A549 (cell line): ENCODE results near the gene CDKN1A. TPM values are rescaled to one million over a fixed set of nuclear protein-coding genes. Genes with fewer than 3 reads are reported as not detected.

Experiments
- ATAC-seq, 2 experiments: fragments of 200-7000 bp in 1 of 2; fragments of >200 bp in 1 of 2; cut with Nextera tagmentation in 1 of 2; cut with Tn5 transposase in 1 of 2; 3 replicates each; pipeline versions ENCODE4 v1.8.0 to v1.9.1; 2018 to 2020; ENCODE audit warnings: mild to moderate bottlenecking in 1 of 2, moderate library complexity in 1 of 2
- CTCF ChIA-PET: fragments of 300-600 bp; sonication (Branson Sonifier 250); formaldehyde crosslinking; extraction: SDS; loops from one replicate; lab custom pipeline; 2021; ENCODE audit warnings: antibody characterized with exemption, inconsistent platforms; lab: Yijun Ruan, JAX
- POLR2A ChIA-PET: fragments of 350-600 bp; formaldehyde crosslinking; extraction: SDS; loops from one replicate; lab custom pipeline; 2021; ENCODE audit warnings: antibody characterized with exemption, inconsistent platforms; lab: Yijun Ruan, JAX
- DNase-seq, 2 experiments: peaks; one replicate each; pipeline versions ENCODE4 v3.0.0 to v3.0.0-alpha.2; 2011 to 2016; ENCODE audit warnings: low read depth in 1 of 2, low spot score in 1 of 2
- FAIRE-seq: peaks from 2 replicates; lab custom pipeline; 2011; peaks lifted over from hg19 to GRCh38; lab: Jason Lieb, UNC
- H3K27ac ChIP-seq, 2 experiments: fragments of >200 bp; sonication (Bioruptor Twin); formaldehyde crosslinking; 3 replicates each; pipeline ENCODE4 v1.5.1; 2016 to 2017
- H3K4me1 ChIP-seq: fragments of >200 bp; sonication (Bioruptor Twin); formaldehyde crosslinking; 3 replicates; pipeline ENCODE4 v1.6.1; 2016
- H3K4me2 ChIP-seq: fragments of >200 bp; sonication (Bioruptor Twin); formaldehyde crosslinking; 3 replicates; pipeline ENCODE4 v1.6.1; 2016
- H3K4me3 ChIP-seq: fragments of >200 bp; sonication (Bioruptor Twin); formaldehyde crosslinking; 3 replicates; pipeline ENCODE4 v1.5.1; 2016
- H3K9me3 ChIP-seq: fragments of >200 bp; sonication (Bioruptor Twin); formaldehyde crosslinking; 3 replicates; pipeline ENCODE4 v1.6.1; 2016
- ATOH8 ChIP-seq: fragments of 250-450 bp; sonication (Bioruptor Pico); IDR thresholded peaks from 2 replicates; pipeline ENCODE4 v1.5.0; 2020; ENCODE audit warnings: low read depth, mild to moderate bottlenecking, moderate library complexity
- CBX2 ChIP-seq: fragments of 200-600 bp; sonication (generic); IDR thresholded peaks from 2 replicates; pipeline ENCODE4 v1.6.1; 2016; ENCODE audit warnings: low read depth, mild to moderate bottlenecking, borderline replicate concordance
- CHD2 ChIP-seq: fragments of 150-350 bp; IDR thresholded peaks from 2 replicates; pipeline ENCODE4 v1.6.1; 2014; ENCODE audit warnings: low read length; ENCODE audit not compliant: partially characterized antibody
- EHF ChIP-seq: fragments of 250-450 bp; sonication (Bioruptor Pico); IDR thresholded peaks from 2 replicates; pipeline ENCODE4 v1.5.0; 2020; ENCODE audit warnings: mild to moderate bottlenecking
- FOSB ChIP-seq: fragments of 250-450 bp; sonication (Bioruptor Pico); IDR thresholded peaks from 2 replicates; pipeline ENCODE4 v1.5.0; 2020; ENCODE audit warnings: mild to moderate bottlenecking, moderate library complexity
- FOSL2 ChIP-seq, 2 experiments: fragments of 450-650 bp in 1 of 2; fragments of >200 bp in 1 of 2; sonication (Bioruptor Twin) in 1 of 2; formaldehyde crosslinking; IDR thresholded peaks; 2 replicates each; pipeline versions ENCODE4 v1.5.0 to v1.6.1; 2016 to 2020; ENCODE audit warnings: mild to moderate bottlenecking in 1 of 2, moderate library complexity in 1 of 2
- FOXS1 ChIP-seq: fragments of 250-450 bp; sonication (Bioruptor Pico); IDR thresholded peaks from 2 replicates; pipeline ENCODE4 v1.5.0; 2020; ENCODE audit warnings: mild to moderate bottlenecking, moderate library complexity
- KDM1A ChIP-seq: fragments of 200-600 bp; sonication (generic); IDR thresholded peaks from 2 replicates; pipeline ENCODE4 v1.6.1; 2016; ENCODE audit warnings: low read depth, mild to moderate bottlenecking
- KDM5A ChIP-seq: fragments of 200-600 bp; sonication (generic); IDR thresholded peaks from 2 replicates; pipeline ENCODE4 v1.6.1; 2016; ENCODE audit warnings: antibody characterized with exemption, mild to moderate bottlenecking
- MAFK ChIP-seq: fragments of 450-650 bp; IDR thresholded peaks from 2 replicates; pipeline ENCODE4 v1.6.1; 2014; ENCODE audit not compliant: partially characterized antibody
- MAX ChIP-seq: IDR thresholded peaks from 2 replicates; pipeline ENCODE4 v1.6.1; 2012
- MYC ChIP-seq: IDR thresholded peaks from 2 replicates; pipeline ENCODE4 v1.6.1; 2012; ENCODE audit warnings: mild to moderate bottlenecking, inconsistent platforms, low read length, improper control_type of control experiment, borderline replicate concordance
- NR3C1 ChIP-seq: fragments of >200 bp; sonication (Bioruptor Twin); formaldehyde crosslinking; IDR thresholded peaks from 3 replicates; pipeline ENCODE4 v1.6.1; 2017
- PBX3 ChIP-seq: IDR thresholded peaks from 2 replicates; pipeline ENCODE4 v1.6.1; 2012
- POLR2A ChIP-seq: IDR thresholded peaks from 2 replicates; pipeline ENCODE4 v1.6.1; 2012; ENCODE audit warnings: mild to moderate bottlenecking, low read length
- POLR2AphosphoS2 ChIP-seq: conservative IDR thresholded peaks from 2 replicates; pipeline ENCODE4 v1.6.1; 2012; ENCODE audit warnings: low read length, improper control_type of control experiment, inconsistent platforms
- RAD21 ChIP-seq, 2 experiments: fragments of >200 bp in 1 of 2; sonication (Bioruptor Twin) in 1 of 2; formaldehyde crosslinking in 1 of 2; IDR thresholded peaks in 1 of 2; conservative IDR thresholded peaks in 1 of 2; 2 replicates in 1 of 2; 3 replicates in 1 of 2; pipeline ENCODE4 v1.6.1; 2012 to 2018; ENCODE audit warnings: inconsistent platforms in 1 of 2
- RFX5 ChIP-seq: fragments of 450-650 bp; IDR thresholded peaks from 2 replicates; pipeline ENCODE4 v1.7.1; 2014; ENCODE audit warnings: antibody characterized with exemption, mild to moderate bottlenecking, moderate library complexity
- RNF2 ChIP-seq: fragments of 200-600 bp; sonication (generic); IDR thresholded peaks from 2 replicates; pipeline ENCODE4 v1.6.1; 2016; ENCODE audit warnings: low read depth, mild to moderate bottlenecking, antibody characterized with exemption, moderate library complexity, borderline replicate concordance
- SMC3 ChIP-seq: fragments of >200 bp; sonication (Bioruptor Twin); formaldehyde crosslinking; IDR thresholded peaks from 3 replicates; pipeline ENCODE4 v1.6.1; 2018; ENCODE audit warnings: inconsistent platforms
- TFCP2L1 ChIP-seq: fragments of 250-450 bp; sonication (Bioruptor Pico); IDR thresholded peaks from 2 replicates; pipeline ENCODE4 v1.5.0; 2021; ENCODE audit warnings: mild to moderate bottlenecking
- USF2 ChIP-seq: fragments of 450-650 bp; IDR thresholded peaks from 2 replicates; pipeline ENCODE4 v1.6.1; 2014; ENCODE audit warnings: antibody characterized with exemption
- ZC3H11A ChIP-seq: fragments of 450-650 bp; IDR thresholded peaks from 2 replicates; pipeline ENCODE4 v1.6.1; 2014; ENCODE audit warnings: antibody characterized with exemption, mild to moderate bottlenecking
- WGBS: methylation state at CpG from one replicate; pipeline ENCODE4 v1.1.6; 2017; ENCODE audit errors: missing lambda C conversion rate; 5-methylcytosine and 5-hydroxymethylcytosine counted together
- polyA plus RNA-seq, 4 experiments: library from polyadenylated mRNA; depleted of rRNA in 3 of 4; stranded (reverse); fragments of >200 nt; fragmentation: RNase III in 1 of 4; extraction: RNeasy Plus Mini Kit Qiagen cat#74134 plus additional on column Dnase treatment in 1 of 4; gene quantifications; 2 replicates in 3 of 4; 3 replicates in 1 of 4; pipeline ENCODE4 v1.2.3, GENCODE V29; 2011 to 2017

The CDKN1A gene
- polyA plus RNA-seq, 2 of the 4 experiments (the other 2 are of a cell fraction): 130 to 183 TPM

GRCh38 chr6:36655085-36655724 lies 23.3 kb upstream of the CDKN1A start:
- ATAC-seq (no peak), DNase-seq (no peak), FAIRE-seq (no peak)
- H3K4me2 ChIP-seq: no peak overlapping the region
- 73% methylated on average over 6 of the region's 6 CpGs for WGBS
- no peak overlapping the region for H3K27ac ChIP-seq
- CTCF ChIA-PET: interaction anchor here (0.6 to 1.0 kb wide), 2 partner anchors 9 to 32 kb away, joined by 3 read pairs; no protein-coding TSS in a partner anchor
- no peaks in the 10 kb centered on the region for H3K9me3 ChIP-seq
- no peak for TF ChIP-seq USF2
- no peak for TF ChIP-seq SMC3
- TF ChIP-seq POLR2AphosphoS2: no peak
- no peak for TF ChIP-seq PBX3
- TF ChIP-seq KDM1A: no peak
- TF ChIP-seq NR3C1: no peak
- no peak overlapping the region for H3K4me3 ChIP-seq
- H3K4me1 ChIP-seq: peaks cover 8% of the 10 kb centered on the region; the same call in 1 of the 3 replicates
- POLR2A ChIA-PET: interaction anchor here (1.7 kb wide), 1 partner anchor 24 kb away, joined by 4 read pairs; the partner anchor contains the start of gene CDKN1A

- CTCF ChIA-PET: interaction anchor here (0.5 to 1.7 kb wide), 7 partner anchors 10 to 793 kb away, joined by 3 to 6 read pairs (median 3); no protein-coding TSS in a partner anchor
Measured at GRCh38 chr6:36656441-36656840, 22.1 kb upstream of the CDKN1A start.

GRCh38 chr6:36657271-36657670 lies 21.2 kb upstream of the CDKN1A start:
- 82% methylated on average over 1 of the region's 1 CpG for WGBS
- no peak for FAIRE-seq
- no peak for DNase-seq
- Histone ChIP-seq H3K4me3 (no peak overlapping the region), H3K9me3 (no peaks in the 10 kb centered on the region), H3K4me1 (peaks cover 8% of the 10 kb centered on the region; the same call in 1 of the 3 replicates), H3K4me2 (no peak overlapping the region)
- CTCF ChIA-PET: interaction anchor here (1.0 to 1.7 kb wide), 7 partner anchors 9 to 67 kb away, joined by 3 to 6 read pairs (median 3); no protein-coding TSS in a partner anchor
- peak; percentile 68 to 75; a peak in 5 of 6 replicates for ATAC-seq
- TF ChIP-seq RFX5 (no peak), EHF (CRISPR knock-in tag) (no peak), FOXS1 (CRISPR knock-in tag) (no peak), KDM5A (no peak), POLR2A (no peak), CBX2 (no peak), PBX3 (no peak), MYC (no peak), ZC3H11A (no peak), FOSB (CRISPR knock-in tag) (no peak), TFCP2L1 (CRISPR knock-in tag) (no peak)
- TF ChIP-seq, all 56 proteins: peak for 0
- POLR2A ChIA-PET: interaction anchor here (1.2 kb wide), 1 partner anchor 10 kb away, joined by 3 read pairs; no protein-coding TSS in a partner anchor
- peak overlapping the region in 1 of 2 experiments; percentile 41; a peak in 1 of 6 replicates for H3K27ac ChIP-seq

More at GRCh38 chr6:36656441-36656840, 22.1 kb upstream of the CDKN1A start:
- Histone ChIP-seq H3K27ac (no peak overlapping the region), H3K9me3 (no peaks in the 10 kb centered on the region), H3K4me1 (peaks cover 8% of the 10 kb centered on the region; the same call in 1 of the 3 replicates), H3K4me2 (no peak overlapping the region), H3K4me3 (no peak overlapping the region)
- TF ChIP-seq ATOH8 (CRISPR knock-in tag) (no peak), FOSL2 (IDR thresholded peaks at IDR 0.05) (no peak), FOSL2 (CRISPR knock-in tag; IDR thresholded peaks at IDR 0.05) (no peak), KDM5A (no peak), MAFK (no peak), CHD2 (no peak), RNF2 (no peak), POLR2AphosphoS2 (no peak), MAX (no peak), RAD21 (conservative IDR thresholded peaks at IDR 0.05 in 1 of 2, IDR thresholded peaks at IDR 0.05 in 1 of 2) (no peak), RFX5 (no peak)
- ATAC-seq (no peak), FAIRE-seq (no peak), DNase-seq (no peak)
- WGBS: 60% methylated on average over 5 of the region's 5 CpGs
- POLR2A ChIA-PET: interaction anchor here (1.2 kb wide), 1 partner anchor 11 kb away, joined by 3 read pairs; no protein-coding TSS in a partner anchor
